HFFc6 (cell line): Measurements from ENCODE around the gene TPP2. TPM values are rescaled to one million over a fixed set of nuclear protein-coding genes. Genes with fewer than 3 reads are reported as not detected.

Experiments
- DNase-seq: peaks from one replicate; pipeline ENCODE4 v3.0.0-alpha.2; 2018
- H3K27ac Mint-ChIP-seq: 2 replicates; pipeline ENCODE4 v1.8.0; 2020; ENCODE audit warnings: mild to moderate bottlenecking, mixed read lengths
- H3K27me3 Mint-ChIP-seq: 2 replicates; pipeline ENCODE4 v1.8.0; 2021; ENCODE audit warnings: mild to moderate bottlenecking, moderate library complexity, mixed read lengths; ENCODE audit not compliant: insufficient read depth
- H3K36me3 Mint-ChIP-seq: 2 replicates; pipeline ENCODE4 v1.8.0; 2021; ENCODE audit warnings: low read depth, mixed read lengths
- H3K4me1 Mint-ChIP-seq: 2 replicates; pipeline ENCODE4 v1.8.0; 2020; ENCODE audit warnings: low read depth, mixed read lengths
- H3K4me3 Mint-ChIP-seq: 2 replicates; pipeline ENCODE4 v1.8.0; 2020; ENCODE audit warnings: mild to moderate bottlenecking, moderate library complexity, mixed read lengths
- H3K9me3 Mint-ChIP-seq: 2 replicates; pipeline ENCODE4 v1.8.0; 2020; ENCODE audit warnings: mild to moderate bottlenecking, mixed read lengths
- total RNA-seq, 6 experiments: library from RNA; stranded (reverse); fragmentation: NEBNext Ultra II Directional; extraction: Animal tissue kit (Norgen Biotek cat#: 25700); gene quantifications; 2 replicates in 1 of 6; 3 replicates in 5 of 6; pipeline ENCODE4 v1.2.3, GENCODE V29; 2021
- TF ChIP-seq, protein P1 (sequence below): fragments of 200-600 bp; sonication (generic); IDR thresholded peaks from 2 replicates; pipeline ENCODE4 v1.5.0; 2021; ENCODE audit warnings: antibody characterized with exemption, mild to moderate bottlenecking

TPP2 gene
- total RNA-seq, 6 experiments from 2014 or later: 41.9 to 52.5 (median 44.6) TPM

DNA sequence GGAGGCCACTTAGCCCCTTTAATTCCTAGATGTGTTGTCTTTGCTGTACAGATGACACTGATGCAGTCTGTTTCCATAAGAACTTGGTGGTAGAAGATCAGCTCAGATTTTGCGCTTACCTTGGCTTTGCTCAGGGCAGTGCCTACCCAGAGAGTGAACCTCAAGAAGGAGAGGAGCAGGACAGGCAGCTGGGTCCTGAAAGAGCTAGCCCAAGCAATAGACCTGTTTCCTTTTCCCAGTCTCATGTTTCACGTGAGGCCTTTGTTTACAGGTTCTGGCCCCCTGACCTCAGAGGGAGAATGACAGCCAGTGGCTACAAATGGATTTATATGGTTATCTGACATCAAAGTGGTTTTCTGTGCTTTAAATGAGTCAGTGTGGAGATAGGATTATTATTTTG is 58.0 kb downstream of the TPP2 start:
- peaks cover 23% of the 10 kb centered on the region for H3K36me3 Mint-ChIP-seq
- H3K4me1 Mint-ChIP-seq: peaks cover 15% of the 10 kb centered on the region
- no peaks in the 10 kb centered on the region for H3K9me3 Mint-ChIP-seq
- TF ChIP-seq, protein P1, sequence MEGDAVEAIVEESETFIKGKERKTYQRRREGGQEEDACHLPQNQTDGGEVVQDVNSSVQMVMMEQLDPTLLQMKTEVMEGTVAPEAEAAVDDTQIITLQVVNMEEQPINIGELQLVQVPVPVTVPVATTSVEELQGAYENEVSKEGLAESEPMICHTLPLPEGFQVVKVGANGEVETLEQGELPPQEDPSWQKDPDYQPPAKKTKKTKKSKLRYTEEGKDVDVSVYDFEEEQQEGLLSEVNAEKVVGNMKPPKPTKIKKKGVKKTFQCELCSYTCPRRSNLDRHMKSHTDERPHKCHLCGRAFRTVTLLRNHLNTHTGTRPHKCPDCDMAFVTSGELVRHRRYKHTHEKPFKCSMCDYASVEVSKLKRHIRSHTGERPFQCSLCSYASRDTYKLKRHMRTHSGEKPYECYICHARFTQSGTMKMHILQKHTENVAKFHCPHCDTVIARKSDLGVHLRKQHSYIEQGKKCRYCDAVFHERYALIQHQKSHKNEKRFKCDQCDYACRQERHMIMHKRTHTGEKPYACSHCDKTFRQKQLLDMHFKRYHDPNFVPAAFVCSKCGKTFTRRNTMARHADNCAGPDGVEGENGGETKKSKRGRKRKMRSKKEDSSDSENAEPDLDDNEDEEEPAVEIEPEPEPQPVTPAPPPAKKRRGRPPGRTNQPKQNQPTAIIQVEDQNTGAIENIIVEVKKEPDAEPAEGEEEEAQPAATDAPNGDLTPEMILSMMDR: no peak
- no peak overlapping the region for H3K27ac Mint-ChIP-seq
- H3K27me3 Mint-ChIP-seq: no peaks in the 10 kb centered on the region
- DNase-seq: no peak
- no peak overlapping the region for H3K4me3 Mint-ChIP-seq

DNA sequence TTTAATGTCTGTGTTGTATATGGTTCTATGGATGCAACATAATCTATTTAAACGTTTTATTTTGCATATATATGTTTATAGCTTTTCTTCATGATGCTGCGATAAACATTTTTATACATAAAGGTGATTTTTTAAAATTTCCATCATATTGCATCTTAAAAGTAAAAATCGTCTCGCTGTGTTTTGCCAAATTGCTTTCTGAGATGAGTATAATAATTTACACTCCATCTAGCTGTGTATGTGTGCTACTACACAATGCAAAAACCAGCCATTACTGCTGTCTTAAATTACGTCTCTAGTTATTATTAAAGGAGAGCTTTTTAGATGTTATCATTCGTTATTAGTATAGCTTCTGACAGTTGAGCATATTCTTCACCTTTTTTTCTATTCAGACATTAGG is 60.8 kb downstream of the TPP2 start:
- no peak for DNase-seq
- Mint-ChIP-seq H3K4me1 (no peaks in the 10 kb centered on the region; the same call in 1 of the 2 replicates), H3K4me3 (no peak overlapping the region), H3K9me3 (no peaks in the 10 kb centered on the region), H3K36me3 (peaks cover 26% of the 10 kb centered on the region), H3K27ac (no peak overlapping the region), H3K27me3 (no peaks in the 10 kb centered on the region)
- TF ChIP-seq, protein P1: peak; percentile 71

DNA sequence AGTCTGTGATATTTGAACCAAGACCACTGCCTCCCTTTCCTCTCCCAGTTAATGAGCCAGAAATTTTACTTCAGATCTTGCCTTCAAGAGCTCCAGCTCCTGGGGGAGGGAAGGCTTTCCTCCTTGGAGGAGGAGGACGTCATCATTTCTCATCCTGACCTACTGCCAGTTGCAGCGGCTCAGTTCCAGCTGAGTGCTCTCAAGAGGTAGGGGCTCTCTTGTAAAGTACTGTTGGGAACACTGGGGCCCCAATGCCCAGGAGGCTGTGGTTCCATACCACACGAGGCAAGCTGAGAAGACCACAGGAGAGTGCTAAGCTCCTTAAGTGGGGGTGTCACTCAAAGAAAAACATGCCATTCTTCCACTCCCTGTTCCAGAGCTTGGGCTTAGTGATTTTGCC is 61.9 kb downstream of the TPP2 start:
- no peaks in the 10 kb centered on the region for H3K4me1 Mint-ChIP-seq
- no peak for DNase-seq
- TF ChIP-seq, protein P1: no peak
- no peaks in the 10 kb centered on the region for H3K9me3 Mint-ChIP-seq
- no peaks in the 10 kb centered on the region for H3K27me3 Mint-ChIP-seq
- H3K36me3 Mint-ChIP-seq: peaks cover 28% of the 10 kb centered on the region
- no peak overlapping the region for H3K27ac Mint-ChIP-seq
- no peak overlapping the region for H3K4me3 Mint-ChIP-seq

DNA sequence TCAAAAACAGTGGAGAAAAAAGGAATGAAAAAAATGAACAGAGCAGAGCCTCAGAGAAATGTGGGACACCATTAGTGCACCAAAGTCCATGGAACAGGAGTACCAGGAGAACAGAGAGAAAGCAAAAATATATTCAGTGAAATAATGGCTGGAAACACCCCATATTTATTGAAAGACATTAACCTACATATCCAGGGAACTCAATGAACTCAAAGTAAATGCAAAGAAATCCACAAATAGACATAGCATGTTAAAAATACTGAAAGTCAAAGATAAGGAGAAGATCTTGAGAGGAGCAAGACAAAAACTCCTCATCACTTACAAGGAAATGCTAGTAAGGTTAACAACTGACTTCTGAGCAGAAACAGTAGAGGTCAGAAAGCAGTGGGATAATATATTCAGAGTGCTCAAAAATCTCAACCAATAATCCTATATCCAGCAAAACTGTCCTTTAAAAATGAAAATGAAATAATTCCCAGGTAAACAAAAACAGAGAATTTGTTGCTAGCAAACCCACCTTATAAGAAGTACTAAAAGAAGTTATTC is 62.5 kb downstream of the TPP2 start:
- DNase-seq: no peak
- peaks cover 32% of the 10 kb centered on the region for H3K36me3 Mint-ChIP-seq
- H3K4me3 Mint-ChIP-seq: no peak overlapping the region
- H3K27ac Mint-ChIP-seq: no peak overlapping the region
- no peaks in the 10 kb centered on the region for H3K9me3 Mint-ChIP-seq
- H3K4me1 Mint-ChIP-seq: no peaks in the 10 kb centered on the region
- TF ChIP-seq, protein P1: no peak
- H3K27me3 Mint-ChIP-seq: no peaks in the 10 kb centered on the region

DNA sequence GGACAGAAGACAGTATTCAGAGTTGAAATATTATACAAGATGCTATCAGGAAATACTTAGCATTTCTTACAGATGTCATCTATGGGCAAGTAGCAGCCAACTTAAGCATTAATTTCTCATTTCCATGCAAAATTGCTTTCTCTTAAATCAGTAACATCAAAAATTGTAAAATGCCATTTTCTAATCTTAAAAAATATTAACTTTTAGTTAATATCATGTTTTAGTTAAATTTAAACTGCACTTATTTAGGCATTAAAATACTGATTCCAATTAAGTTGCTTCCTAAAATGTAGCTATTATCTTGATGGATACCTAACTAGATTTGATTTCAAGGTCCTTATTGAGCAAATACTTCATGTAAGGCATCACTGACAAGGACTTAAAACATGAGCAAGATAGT is 70.2 kb downstream of the TPP2 start:
- no peak overlapping the region for H3K4me3 Mint-ChIP-seq
- no peak overlapping the region for H3K27ac Mint-ChIP-seq
- no peak for DNase-seq
- H3K9me3 Mint-ChIP-seq: no peaks in the 10 kb centered on the region
- H3K27me3 Mint-ChIP-seq: no peaks in the 10 kb centered on the region
- H3K4me1 Mint-ChIP-seq: no peaks in the 10 kb centered on the region
- H3K36me3 Mint-ChIP-seq: peaks cover 45% of the 10 kb centered on the region
- TF ChIP-seq, protein P1: no peak

DNA sequence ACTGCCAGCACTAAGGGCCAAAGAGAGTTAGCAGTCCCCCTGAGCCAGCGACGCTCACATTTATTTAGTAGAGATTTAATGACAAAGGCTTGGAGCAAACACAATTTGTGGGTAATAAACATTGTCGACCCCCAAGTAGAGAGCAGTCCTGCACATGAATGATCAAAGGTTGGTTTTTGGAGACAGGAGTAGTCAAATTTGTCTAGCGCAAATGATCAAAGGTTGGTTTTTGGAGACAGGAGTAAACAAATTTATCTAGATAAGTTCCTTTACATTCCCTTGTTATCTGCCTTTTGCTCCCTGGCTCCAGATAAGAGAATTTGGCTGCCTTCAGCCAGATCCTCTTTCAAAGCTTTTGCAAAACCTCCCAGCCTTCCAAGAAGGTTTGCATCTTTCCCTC is 71.1 kb downstream of the TPP2 start:
- TF ChIP-seq, protein P1: no peak
- H3K27me3 Mint-ChIP-seq: no peaks in the 10 kb centered on the region
- H3K4me1 Mint-ChIP-seq: no peaks in the 10 kb centered on the region
- H3K4me3 Mint-ChIP-seq: no peak overlapping the region
- H3K9me3 Mint-ChIP-seq: no peaks in the 10 kb centered on the region
- H3K27ac Mint-ChIP-seq: no peak overlapping the region
- H3K36me3 Mint-ChIP-seq: peaks cover 45% of the 10 kb centered on the region
- no peak for DNase-seq
